AG10803 (cell line): ENCODE results near the gene APBA2.
"Not testable (repeated sequence)": the region's sequence is repeated elsewhere in the genome, so short reads cannot be mapped to it uniquely, and the experiment has no call there.

Source experiments
- DNase-seq: peaks from one replicate; pipeline ENCODE4 v3.0.0; 2010; ENCODE audit warnings: low read depth
- H3K4me3 ChIP-seq: 2 replicates; pipeline ENCODE4 v1.5.1; 2011; ENCODE audit warnings: mild to moderate bottlenecking, low read length, control low read depth
- TF ChIP-seq, protein P1 (sequence below): conservative IDR thresholded peaks from 2 replicates; pipeline ENCODE4 v1.5.1; 2011; ENCODE audit warnings: mild to moderate bottlenecking, low read length, control low read depth, inconsistent platforms

Gene APBA2

DNA sequence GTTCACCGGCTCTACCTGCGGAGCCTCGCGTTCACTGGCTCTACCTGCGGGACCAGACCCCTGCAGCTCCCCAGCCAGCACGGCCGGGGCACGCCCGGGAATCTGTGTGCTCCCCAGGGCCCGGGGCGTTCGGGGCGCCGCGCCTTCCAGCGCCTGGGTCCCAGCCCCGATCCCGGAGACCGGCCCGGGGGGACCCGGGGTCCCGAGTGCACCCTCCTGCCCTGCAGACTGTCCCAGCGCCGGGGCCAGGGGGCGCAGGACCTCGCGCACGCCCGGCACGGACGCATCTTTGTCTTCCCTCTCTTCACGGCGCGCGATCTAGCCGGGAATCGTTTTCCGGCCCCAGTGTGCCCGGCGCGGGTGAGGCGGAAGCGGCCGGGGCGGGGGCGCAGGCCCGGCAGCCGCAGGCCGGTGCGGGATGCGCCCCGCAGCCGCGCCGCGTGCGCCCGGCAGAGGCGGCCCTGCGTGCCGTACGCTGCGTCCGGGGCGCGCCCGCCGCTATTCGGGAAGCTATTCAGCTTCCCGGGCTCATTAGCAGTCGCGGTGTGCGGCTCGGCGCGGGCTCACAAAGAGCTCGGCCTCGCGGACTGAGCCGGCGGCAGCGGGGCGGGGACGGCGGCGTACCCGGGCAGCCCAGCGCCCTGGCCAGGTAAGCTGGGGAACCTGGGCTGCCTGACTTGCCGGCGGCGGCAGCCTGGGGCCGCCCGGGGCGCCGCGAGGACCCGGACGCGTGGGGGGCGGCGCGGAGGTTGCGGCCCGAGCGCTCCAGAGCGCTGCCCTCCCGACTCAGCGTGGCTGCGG, at the start of gene APBA2:
Gene APBA2, plus strand, starts transcription at position 345 of the 801 bp plus-strand sequence. CDS start 167,911 bp downstream, outside the sequence.
- H3K4me3 ChIP-seq, result peak within 1 kb of the TSS; percentile 22; the same call in 1 of the 2 replicates
- peak; percentile 9 for DNase-seq
- TF ChIP-seq, protein P1, sequence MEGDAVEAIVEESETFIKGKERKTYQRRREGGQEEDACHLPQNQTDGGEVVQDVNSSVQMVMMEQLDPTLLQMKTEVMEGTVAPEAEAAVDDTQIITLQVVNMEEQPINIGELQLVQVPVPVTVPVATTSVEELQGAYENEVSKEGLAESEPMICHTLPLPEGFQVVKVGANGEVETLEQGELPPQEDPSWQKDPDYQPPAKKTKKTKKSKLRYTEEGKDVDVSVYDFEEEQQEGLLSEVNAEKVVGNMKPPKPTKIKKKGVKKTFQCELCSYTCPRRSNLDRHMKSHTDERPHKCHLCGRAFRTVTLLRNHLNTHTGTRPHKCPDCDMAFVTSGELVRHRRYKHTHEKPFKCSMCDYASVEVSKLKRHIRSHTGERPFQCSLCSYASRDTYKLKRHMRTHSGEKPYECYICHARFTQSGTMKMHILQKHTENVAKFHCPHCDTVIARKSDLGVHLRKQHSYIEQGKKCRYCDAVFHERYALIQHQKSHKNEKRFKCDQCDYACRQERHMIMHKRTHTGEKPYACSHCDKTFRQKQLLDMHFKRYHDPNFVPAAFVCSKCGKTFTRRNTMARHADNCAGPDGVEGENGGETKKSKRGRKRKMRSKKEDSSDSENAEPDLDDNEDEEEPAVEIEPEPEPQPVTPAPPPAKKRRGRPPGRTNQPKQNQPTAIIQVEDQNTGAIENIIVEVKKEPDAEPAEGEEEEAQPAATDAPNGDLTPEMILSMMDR, result no peak

DNA sequence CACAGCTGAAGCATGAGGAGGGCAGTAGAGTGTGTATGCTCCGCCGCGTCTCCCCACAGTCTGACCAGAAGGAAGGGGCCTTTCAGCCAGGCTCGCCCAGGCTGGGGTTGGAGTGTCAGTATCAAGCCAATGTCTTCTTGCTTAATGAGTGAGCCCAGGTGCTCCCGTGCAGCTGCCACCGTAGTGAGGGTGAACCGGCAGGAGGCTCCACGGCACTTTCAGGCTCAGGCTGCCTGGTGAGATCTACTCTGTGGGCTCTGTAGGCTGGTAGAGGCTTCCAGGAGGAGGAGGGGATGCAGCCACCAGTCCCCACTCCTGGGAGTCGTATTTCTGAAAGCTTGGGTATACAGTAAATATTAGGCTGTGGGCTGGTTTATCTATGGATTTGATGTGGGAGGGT, 45.5 kb upstream of the APBA2 start:
- not testable (repeated sequence) for DNase-seq, H3K4me3 ChIP-seq

DNA sequence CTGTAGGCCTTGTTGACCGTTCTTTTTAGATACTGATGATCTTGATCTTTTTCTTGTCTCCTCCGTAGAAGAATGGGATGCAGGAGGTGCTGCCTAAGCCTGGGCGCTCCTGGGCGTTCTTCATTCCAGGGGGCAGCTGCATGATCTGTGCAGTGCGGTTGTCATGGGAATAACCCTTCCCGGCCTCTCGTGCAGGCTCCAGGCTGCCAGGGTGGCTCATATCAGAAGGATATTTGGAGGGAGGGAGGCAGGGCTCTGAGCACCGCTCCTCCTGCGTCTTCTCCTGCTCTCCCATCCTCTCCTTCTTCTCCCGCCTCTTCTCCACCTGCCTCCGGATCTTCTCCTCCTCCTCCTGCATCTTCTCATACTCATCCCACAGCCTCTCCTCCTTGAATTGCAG, 43.6 kb upstream of the APBA2 start:
- H3K4me3 ChIP-seq, DNase-seq: not testable (repeated sequence)

DNA sequence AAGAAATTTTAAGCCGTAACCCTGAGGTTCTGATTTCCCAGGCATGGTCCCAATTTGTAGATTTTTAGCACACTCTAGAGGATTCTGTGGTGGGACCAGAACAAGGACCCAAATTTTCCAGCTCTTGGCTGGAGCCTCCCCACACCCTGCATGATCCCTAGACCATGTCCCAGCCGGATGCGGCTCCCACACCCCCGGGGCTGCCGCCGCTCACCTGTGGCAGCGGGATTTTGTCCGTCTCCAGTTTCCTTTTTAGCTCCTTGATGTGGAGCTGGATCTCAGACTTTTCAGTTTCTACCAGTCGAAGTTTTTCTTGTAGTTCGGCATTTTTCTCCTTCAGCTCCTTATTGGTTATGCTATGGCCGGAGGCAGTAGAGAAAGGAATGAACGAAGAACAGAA, 42.3 kb upstream of the APBA2 start:
- DNase-seq, H3K4me3 ChIP-seq: not testable (repeated sequence)

DNA sequence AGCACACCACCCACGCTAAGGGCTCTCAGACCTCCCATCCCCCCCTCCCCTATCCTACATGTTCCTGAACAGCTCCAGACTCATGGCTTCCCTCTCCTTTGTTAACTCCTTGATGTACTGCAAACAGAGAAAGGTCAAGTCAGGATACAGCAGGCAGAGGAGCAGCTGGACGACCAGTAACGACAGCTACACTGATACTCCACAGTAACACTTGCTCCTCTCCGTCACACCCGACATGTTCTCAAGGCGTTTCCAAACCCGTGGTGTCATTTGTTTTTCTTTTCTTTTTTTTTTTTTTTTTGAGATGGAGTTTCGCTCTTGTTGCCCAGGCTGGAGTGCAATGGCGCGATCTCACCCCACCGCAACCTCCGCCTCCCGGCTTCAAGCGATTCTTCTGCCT, 41.6 kb upstream of the APBA2 start:
- H3K4me3 ChIP-seq, DNase-seq: not testable (repeated sequence)

DNA sequence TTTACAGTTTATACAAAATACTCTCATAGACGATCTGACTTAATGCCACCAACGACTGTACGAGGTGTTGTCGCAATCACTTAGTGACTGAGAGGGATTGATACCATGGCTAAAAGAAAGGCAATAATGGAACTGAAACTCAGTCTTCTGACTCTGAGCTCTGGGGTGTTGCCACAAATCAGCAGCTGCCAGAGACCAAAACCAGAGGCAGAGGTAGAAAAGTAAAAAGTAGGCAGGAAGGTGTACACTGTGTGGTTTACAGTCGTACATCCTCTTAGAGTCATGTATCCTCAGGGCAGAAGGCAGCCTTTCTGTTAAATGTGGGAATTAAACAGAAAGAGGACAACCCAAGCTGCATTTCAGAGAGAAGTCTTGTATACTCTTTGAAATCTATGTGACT, 38.5 kb upstream of the APBA2 start:
- DNase-seq, result not testable (repeated sequence)

DNA sequence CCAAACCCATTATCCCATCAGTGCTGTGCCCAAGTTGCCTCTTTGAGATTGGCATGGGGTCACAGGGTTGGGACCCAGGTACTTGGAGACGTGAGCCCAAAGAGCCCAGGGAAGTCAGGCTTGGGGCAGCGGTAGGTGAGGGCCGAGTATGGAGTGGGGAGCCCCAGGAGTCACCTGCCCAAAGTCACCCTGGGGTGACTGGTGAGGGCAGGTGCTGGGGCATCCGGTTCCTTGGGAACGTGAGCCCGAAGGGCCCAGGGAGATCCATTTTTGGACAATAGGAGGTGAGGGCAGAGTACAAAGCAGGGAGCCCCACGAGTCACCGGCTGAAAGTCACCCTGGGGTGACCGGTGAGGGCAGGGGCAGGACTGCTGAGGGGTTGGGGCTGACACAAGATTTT, 37.8 kb upstream of the APBA2 start:
- DNase-seq, H3K4me3 ChIP-seq: not testable (repeated sequence)

More for the DNA sequence above, 38.5 kb upstream of the APBA2 start:
- not testable (repeated sequence) for H3K4me3 ChIP-seq

DNA sequence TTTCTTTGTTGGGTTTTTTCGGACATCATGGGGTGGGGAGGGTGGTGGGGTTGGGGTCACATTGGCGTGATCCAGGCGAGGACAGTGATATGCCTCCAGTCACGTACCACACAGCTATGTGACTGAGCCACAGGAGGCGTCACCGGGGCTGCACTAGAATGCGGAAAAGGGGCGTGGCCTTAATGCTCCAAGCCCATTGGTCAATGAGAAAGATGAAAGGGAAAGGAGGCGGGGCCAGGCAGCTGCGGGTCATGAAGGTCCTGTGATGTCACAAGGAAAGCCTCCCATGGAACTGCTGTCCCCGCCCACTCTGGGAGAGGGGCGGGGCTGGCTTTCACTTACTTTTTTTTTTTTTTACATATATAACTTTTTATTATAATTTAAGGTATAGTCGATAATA, 37.3 kb upstream of the APBA2 start, which contains the start of gene GOLGA6L7:
Gene GOLGA6L7, minus strand, starts transcription at position 124 of the 400 bp plus-strand sequence. Its CDS starts 95 bp downstream, at position 29.
- DNase-seq, H3K4me3 ChIP-seq: not testable (repeated sequence)

DNA sequence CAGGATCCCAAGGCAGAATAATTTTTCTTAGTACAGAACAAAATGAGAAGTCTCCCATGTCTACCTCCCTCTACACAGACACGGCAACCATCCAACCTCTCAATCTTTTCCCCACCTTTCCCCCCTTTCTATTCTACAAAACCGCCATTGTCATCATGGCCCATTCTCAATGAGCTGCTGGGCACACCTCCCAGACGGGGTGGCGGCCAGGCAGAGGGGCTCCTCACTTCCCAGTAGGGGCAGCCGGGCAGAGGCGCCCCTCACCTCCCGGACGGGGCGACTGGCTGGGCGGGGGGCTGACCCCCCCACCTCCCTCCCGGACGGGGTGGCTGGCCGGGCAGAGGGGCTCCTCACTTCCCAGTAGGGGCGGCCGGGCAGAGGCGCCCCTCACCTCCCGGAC, 36.5 kb upstream of the APBA2 start:
- not testable (repeated sequence) for DNase-seq, H3K4me3 ChIP-seq

DNA sequence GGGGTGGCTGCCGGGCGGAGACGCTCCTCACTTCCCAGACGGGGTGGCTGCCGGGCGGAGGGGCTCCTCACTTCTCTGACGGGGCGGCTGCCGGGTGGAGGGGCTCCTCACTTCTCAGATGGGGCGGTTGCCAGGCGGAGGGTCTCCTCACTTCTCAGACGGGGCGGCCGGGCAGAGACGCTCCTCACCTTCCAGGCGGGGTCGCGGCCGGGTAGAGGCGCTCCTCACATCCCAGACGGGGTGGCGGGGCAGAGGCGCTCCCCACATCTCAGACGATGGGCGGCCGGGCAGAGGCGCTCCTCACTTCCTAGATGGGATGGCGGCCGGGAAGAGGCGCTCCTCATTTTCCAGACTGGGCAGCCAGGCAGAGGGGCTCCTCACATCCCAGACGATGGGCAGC, 36.0 kb upstream of the APBA2 start:
- not testable (repeated sequence) for DNase-seq, H3K4me3 ChIP-seq

DNA sequence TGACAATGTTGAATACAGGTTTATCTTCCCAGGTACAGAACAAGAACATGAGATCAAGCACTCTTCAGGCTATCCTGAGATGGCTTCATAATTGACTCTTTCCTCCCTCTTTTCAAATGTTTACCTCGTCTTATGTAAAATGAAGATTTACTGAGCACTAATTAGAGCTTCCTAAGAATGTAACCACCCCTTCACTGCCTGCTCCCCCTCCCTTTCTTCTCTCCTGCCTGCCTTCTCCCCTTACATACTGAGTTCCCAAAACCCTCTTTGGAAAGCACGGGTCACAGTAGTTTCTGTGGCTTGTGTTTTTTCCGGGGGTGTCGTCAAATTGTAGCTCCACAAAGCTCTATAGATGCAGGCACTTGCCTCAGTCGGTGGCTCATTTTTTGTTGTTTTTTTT, 32.1 kb upstream of the APBA2 start:
- DNase-seq, H3K4me3 ChIP-seq: not testable (repeated sequence)

DNA sequence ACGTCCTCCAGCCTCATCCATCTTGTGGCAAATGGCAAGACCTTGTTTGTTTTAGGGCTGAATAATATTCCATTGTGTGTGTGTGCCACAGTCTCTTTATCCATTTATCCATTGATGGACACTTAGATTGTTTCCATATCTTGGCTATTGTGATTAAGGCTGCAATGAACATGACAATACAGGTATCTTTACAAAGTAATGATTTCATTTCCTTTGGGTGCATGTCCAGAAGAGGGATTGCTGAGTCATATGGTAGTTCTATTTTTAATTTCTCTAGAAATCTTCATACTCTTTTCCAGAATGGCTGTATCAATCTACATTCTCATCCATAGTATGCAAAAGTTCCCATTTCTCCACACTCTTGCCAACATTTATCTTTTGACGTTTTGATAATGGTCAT, 31.2 kb upstream of the APBA2 start:
- not testable (repeated sequence) for H3K4me3 ChIP-seq

DNA sequence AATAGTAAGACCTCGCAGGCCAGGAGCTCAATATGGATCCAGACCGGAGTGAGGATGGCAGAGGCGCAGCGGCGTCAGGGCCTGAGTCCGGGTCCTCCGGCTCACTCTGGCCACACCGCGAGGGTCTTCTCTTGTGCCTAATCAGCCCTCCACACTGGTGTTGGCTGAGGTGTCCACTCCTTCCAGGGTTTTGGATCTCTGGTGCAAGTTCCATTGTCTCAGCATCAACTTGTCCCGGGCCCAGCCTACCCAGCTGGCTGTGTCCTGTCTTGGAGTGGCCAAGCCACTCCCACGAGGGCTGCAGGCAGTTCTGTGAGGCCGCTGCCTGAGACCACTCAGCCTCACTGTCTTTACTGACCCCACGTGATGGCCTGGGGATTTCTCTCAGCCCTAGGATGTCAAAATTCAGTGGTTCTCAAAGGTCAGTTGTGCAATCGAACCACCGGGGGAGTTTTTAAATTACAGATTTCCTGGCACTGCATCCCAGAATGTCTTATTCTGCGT, 24.7 kb upstream of the APBA2 start:
- TF ChIP-seq, protein P1, result no peak
- DNase-seq, result no peak
- H3K4me3 ChIP-seq, result no peak overlapping the region

More for the DNA sequence above, 31.2 kb upstream of the APBA2 start:
- DNase-seq, result not testable (repeated sequence)

DNA sequence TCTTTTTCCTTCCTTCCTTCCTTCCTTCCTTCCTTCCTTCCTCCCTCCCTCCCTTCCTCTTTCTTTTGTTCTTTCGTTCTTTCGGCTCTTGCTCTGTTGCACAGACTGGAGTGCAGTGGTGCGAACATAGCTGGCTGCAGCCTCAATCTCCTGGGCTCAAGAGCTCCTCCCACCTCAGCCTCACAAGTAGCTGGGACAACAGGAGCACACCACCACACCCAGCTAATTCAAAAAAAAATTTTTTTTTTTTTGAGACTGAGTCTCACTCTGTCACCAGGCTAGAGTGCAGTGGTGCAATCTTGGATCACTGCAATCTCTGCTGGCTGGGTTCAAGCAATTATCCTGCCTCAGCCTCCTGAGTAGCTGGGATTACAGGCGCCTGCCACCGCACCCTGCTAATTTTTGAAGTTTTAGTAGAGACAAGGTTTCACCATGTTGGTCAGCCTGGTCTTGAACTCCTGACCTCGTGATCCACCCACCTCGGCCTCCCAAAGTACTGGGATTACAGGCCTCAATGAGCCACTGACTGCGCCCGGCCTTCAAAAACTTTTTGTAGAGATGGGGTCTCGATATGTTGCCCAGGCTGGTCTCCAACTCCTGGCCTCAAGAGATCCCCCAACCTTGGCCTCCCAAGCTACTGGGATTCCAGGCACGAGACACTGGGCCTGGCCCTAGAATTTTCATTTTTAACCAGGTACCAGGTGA, 24.0 kb upstream of the APBA2 start:
- not testable (repeated sequence) for DNase-seq, H3K4me3 ChIP-seq
